WTC11 (cell line): ENCODE data around the gene CNNM3. TPM values are rescaled to one million over a fixed set of nuclear protein-coding genes. Genes with fewer than 3 reads are reported as not detected.

Experiments
- ATAC-seq: fragments of 200-7000 bp; cut with Tn5 transposase; 2 replicates; pipeline ENCODE4 v1.10.0; 2021; ENCODE audit warnings: mild to moderate bottlenecking, moderate library complexity
- CTCF ChIA-PET: fragments of 300-600 bp; sonication (Branson Sonifier 250); formaldehyde crosslinking; loops from one replicate; lab custom pipeline; 2021; ENCODE audit warnings: antibody characterized with exemption; lab: Charles Lee
- POLR2A ChIA-PET: fragments of 350-600 bp; sonication (Branson Sonifier 250); formaldehyde crosslinking; loops from one replicate; lab custom pipeline; 2021; ENCODE audit warnings: antibody characterized with exemption; lab: Charles Lee
- DNase-seq: peaks from one replicate; pipeline ENCODE4 v3.0.0; 2021; ENCODE audit warnings: low spot score
- H3K27ac Mint-ChIP-seq: 2 replicates; pipeline ENCODE4 v1.8.0; 2021; ENCODE audit warnings: mixed read lengths
- H3K27me3 Mint-ChIP-seq: 2 replicates; pipeline ENCODE4 v1.8.0; 2021; ENCODE audit warnings: low read depth, mild to moderate bottlenecking, moderate library complexity, mixed read lengths
- H3K36me3 Mint-ChIP-seq: 2 replicates; pipeline ENCODE4 v1.8.0; 2021; ENCODE audit warnings: mixed read lengths
- H3K4me1 Mint-ChIP-seq: 2 replicates; pipeline ENCODE4 v1.8.0; 2022; ENCODE audit warnings: mixed read lengths
- H3K4me3 Mint-ChIP-seq: 2 replicates; pipeline ENCODE4 v1.8.0; 2021; ENCODE audit warnings: mild to moderate bottlenecking, moderate library complexity, mixed read lengths
- H3K9me3 Mint-ChIP-seq: 2 replicates; pipeline ENCODE4 v1.8.0; 2021; ENCODE audit warnings: mixed read lengths
- ELF4 ChIP-seq: sonication (generic); formaldehyde crosslinking; IDR thresholded peaks from 2 replicates; pipeline ENCODE4 v1.8.1; 2022; ENCODE audit warnings: low read depth, mild to moderate bottlenecking, moderate library complexity, missing genetic modification reagents
- ETV6 ChIP-seq: sonication (generic); formaldehyde crosslinking; IDR thresholded peaks from 2 replicates; pipeline ENCODE4 v1.8.1; 2022; ENCODE audit warnings: mild to moderate bottlenecking, missing genetic modification reagents
- FOXJ3 ChIP-seq: sonication (generic); formaldehyde crosslinking; IDR thresholded peaks from 2 replicates; pipeline ENCODE4 v1.9.0; 2021; ENCODE audit warnings: missing genetic modification reagents, mild to moderate bottlenecking, borderline replicate concordance
- NFE2L1 ChIP-seq: sonication (generic); formaldehyde crosslinking; IDR thresholded peaks from 2 replicates; pipeline ENCODE4 v1.8.1; 2023; ENCODE audit warnings: missing genetic modification reagents
- NFYB ChIP-seq: sonication (generic); formaldehyde crosslinking; conservative IDR thresholded peaks from 2 replicates; pipeline ENCODE4 v1.8.0; 2022; ENCODE audit warnings: low read depth, missing genetic modification reagents
- NR3C1 ChIP-seq: sonication (generic); formaldehyde crosslinking; conservative IDR thresholded peaks from 2 replicates; pipeline ENCODE4 v1.8.1; 2023; ENCODE audit warnings: low read depth, mild to moderate bottlenecking, missing genetic modification reagents
- OVOL2 ChIP-seq: fragments of 250-450 bp; sonication (Bioruptor Pico); IDR thresholded peaks from 2 replicates; pipeline ENCODE4 v1.9.0; 2021; ENCODE audit warnings: mild to moderate bottlenecking, borderline replicate concordance
- SMAD4 ChIP-seq: sonication (generic); formaldehyde crosslinking; IDR thresholded peaks from 2 replicates; pipeline ENCODE4 v1.8.0; 2022; ENCODE audit warnings: mild to moderate bottlenecking, missing genetic modification reagents
- TP53 ChIP-seq: sonication (generic); formaldehyde crosslinking; IDR thresholded peaks from 2 replicates; pipeline ENCODE4 v1.8.1; 2023; ENCODE audit warnings: mild to moderate bottlenecking, missing genetic modification reagents
- ZNF423 ChIP-seq: fragments of 250-450 bp; sonication (Bioruptor Pico); IDR thresholded peaks from 2 replicates; pipeline ENCODE4 v2.1.2; 2022; ENCODE audit warnings: mild to moderate bottlenecking, moderate library complexity
- total RNA-seq: library from RNA; stranded (reverse); gene quantifications from 3 replicates; pipeline ENCODE4 v1.2.3, GENCODE V29; 2021
- TF ChIP-seq, protein P1 (sequence below): sonication (generic); formaldehyde crosslinking; IDR thresholded peaks from 2 replicates; pipeline ENCODE4 v1.8.0; 2023; ENCODE audit warnings: mild to moderate bottlenecking, missing genetic modification reagents
- TF ChIP-seq, protein P2 (sequence below): fragments of 250-450 bp; sonication (Bioruptor Pico); conservative IDR thresholded peaks from 2 replicates; pipeline ENCODE4 v1.9.0; 2021; ENCODE audit warnings: mild to moderate bottlenecking
- TF ChIP-seq, protein P3 (sequence below): sonication (generic); formaldehyde crosslinking; IDR thresholded peaks from 2 replicates; pipeline ENCODE4 v1.8.1; 2022; ENCODE audit warnings: mild to moderate bottlenecking, moderate library complexity, missing genetic modification reagents
- TF ChIP-seq, protein P4 (sequence below): sonication (generic); formaldehyde crosslinking; IDR thresholded peaks from 2 replicates; pipeline ENCODE4 v1.8.0; 2022; ENCODE audit warnings: missing genetic modification reagents
- TF ChIP-seq, protein P5 (sequence below): sonication (generic); formaldehyde crosslinking; IDR thresholded peaks from 2 replicates; pipeline ENCODE4 v1.8.0; 2022; ENCODE audit warnings: mild to moderate bottlenecking, missing genetic modification reagents

The CNNM3 gene
- total RNA-seq, 1 experiment from 2014 or later, result 34.9 TPM

DNA sequence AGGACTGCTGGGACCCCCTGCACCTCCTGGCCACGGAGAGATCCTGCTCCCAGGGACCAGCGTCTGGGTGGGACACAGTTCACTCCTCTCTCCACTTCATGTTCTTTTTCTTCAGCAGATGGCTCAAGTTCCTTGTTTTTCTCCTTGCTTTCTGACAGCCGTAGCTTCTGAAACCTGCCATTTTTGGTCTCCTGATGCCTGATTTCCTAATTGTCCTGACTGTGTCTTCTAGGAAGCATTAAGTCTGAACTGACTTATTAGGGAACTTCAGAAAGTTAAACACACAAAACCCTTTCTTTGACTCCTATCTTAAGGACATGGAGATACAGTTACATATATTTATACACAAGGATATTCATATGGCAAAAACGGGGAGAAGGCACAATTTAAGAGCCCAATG lies 32.7 kb upstream of the CNNM3 start:
- Mint-ChIP-seq H3K9me3 (no peaks in the 10 kb centered on the region), H3K4me1 (no peaks in the 10 kb centered on the region), H3K27ac (no peak overlapping the region), H3K27me3 (no peaks in the 10 kb centered on the region), H3K36me3 (no peaks in the 10 kb centered on the region), H3K4me3 (no peak overlapping the region)
- ChIA-PET POLR2A (no interaction called here), CTCF (interaction anchor here (0.6 to 0.9 kb wide), 2 partner anchors 20 to 218 kb away, joined by 3 read pairs; no protein-coding TSS in a partner anchor)
- DNase-seq, result no peak
- no peak for ATAC-seq
- TF ChIP-seq FOXJ3 (CRISPR knock-in tag), result no peak
- no peak for TF ChIP-seq TP53 (CRISPR knock-in tag)
- TF ChIP-seq ZNF423 (CRISPR knock-in tag), result no peak

DNA sequence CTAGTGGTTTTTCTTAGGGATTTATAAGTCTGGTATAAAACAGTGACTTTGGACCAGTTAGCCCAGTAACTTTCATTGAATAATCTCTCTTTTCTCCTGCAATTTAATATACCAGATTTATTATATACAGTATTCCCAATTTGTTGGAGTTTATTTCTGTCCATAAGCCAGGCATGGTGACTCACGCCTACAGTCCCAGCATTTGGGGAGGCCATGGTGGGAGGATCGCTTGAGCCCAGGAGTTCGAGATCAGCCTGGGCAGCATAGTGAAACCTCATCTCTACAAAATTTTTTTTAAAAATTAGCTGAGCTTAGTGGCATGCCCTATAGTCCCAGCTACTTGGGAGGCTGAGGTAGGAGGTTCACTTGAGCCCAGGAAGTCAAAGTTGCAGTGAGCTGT lies 28.7 kb upstream of the CNNM3 start:
- no peak for TF ChIP-seq ETV6 (CRISPR knock-in tag)
- no peak for TF ChIP-seq OVOL2 (CRISPR knock-in tag)
- TF ChIP-seq, protein P1, sequence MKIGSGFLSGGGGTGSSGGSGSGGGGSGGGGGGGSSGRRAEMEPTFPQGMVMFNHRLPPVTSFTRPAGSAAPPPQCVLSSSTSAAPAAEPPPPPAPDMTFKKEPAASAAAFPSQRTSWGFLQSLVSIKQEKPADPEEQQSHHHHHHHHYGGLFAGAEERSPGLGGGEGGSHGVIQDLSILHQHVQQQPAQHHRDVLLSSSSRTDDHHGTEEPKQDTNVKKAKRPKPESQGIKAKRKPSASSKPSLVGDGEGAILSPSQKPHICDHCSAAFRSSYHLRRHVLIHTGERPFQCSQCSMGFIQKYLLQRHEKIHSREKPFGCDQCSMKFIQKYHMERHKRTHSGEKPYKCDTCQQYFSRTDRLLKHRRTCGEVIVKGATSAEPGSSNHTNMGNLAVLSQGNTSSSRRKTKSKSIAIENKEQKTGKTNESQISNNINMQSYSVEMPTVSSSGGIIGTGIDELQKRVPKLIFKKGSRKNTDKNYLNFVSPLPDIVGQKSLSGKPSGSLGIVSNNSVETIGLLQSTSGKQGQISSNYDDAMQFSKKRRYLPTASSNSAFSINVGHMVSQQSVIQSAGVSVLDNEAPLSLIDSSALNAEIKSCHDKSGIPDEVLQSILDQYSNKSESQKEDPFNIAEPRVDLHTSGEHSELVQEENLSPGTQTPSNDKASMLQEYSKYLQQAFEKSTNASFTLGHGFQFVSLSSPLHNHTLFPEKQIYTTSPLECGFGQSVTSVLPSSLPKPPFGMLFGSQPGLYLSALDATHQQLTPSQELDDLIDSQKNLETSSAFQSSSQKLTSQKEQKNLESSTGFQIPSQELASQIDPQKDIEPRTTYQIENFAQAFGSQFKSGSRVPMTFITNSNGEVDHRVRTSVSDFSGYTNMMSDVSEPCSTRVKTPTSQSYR, result no peak
- ChIA-PET CTCF (interaction anchor here (1.2 kb wide), 1 partner anchor 24 kb away, joined by 3 read pairs; no protein-coding TSS in a partner anchor), POLR2A (no interaction called here)
- no peaks in the 10 kb centered on the region for H3K27me3 Mint-ChIP-seq
- H3K27ac Mint-ChIP-seq, result no peak overlapping the region
- ATAC-seq (no peak), DNase-seq (no peak)
- H3K36me3 Mint-ChIP-seq, result no peaks in the 10 kb centered on the region
- H3K4me1 Mint-ChIP-seq, result 0 out of 2 replicates have a peak, but pooled peaks cover 2% of the 10 kb centered on the region
- no peaks in the 10 kb centered on the region for H3K9me3 Mint-ChIP-seq
- H3K4me3 Mint-ChIP-seq, result no peak overlapping the region

DNA sequence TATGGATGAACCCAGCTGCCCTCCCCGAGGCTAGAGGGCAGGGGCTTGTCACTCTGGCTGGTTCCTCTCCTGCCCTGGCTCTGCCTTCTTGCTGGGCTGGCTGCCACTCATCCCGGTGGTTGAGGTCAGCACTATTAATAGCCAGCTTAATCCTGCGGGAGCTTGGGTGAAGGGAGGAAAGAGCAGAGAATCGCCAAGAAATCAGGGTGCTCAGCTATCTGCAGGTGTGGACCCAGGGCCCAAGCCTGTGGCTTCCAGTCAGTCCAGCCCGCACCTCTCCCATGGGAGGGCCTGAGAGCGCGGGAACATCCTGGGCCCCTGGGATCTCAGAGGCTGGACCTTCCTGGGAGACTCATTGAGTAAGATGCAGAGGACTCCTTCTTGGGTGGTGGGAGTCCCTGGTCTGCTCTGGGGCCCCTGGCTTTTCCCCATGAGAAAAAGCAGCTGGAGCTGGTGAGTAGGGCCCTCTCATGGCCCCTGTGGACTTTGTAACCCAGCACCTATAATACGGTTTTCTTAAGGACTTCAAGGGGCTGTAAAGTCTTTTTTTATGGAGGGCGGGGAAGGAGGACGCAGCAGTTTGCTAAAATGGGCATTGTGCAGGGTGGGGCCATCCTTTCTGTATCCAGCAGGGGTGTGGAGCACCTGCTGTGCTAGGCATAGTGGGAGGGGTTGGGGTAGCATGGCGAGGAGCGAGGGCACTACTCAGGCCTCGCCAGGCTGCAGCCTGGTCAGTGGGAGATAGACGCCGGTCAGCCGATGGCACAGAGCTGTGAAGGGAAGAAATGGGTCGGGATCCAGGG lies 27.4 kb upstream of the CNNM3 start:
- peaks cover 5% of the 10 kb centered on the region; the same call in 1 of the 2 replicates for H3K4me1 Mint-ChIP-seq

More for the DNA sequence above, 27.4 kb upstream of the CNNM3 start:
- Mint-ChIP-seq H3K9me3 (no peaks in the 10 kb centered on the region), H3K4me3 (no peak overlapping the region), H3K36me3 (no peaks in the 10 kb centered on the region), H3K27me3 (no peaks in the 10 kb centered on the region), H3K27ac (peak overlapping the region; percentile 9; the same call in 1 of the 2 replicates)
- ChIA-PET POLR2A (no interaction called here), CTCF (interaction anchor here (0.9 kb wide), 1 partner anchor 13 kb away, joined by 3 read pairs; no protein-coding TSS in a partner anchor)
- no peak for DNase-seq
- ATAC-seq, result no peak
- TF ChIP-seq NFYB (CRISPR knock-in tag) (no peak), NR3C1 (CRISPR knock-in tag) (no peak), NFE2L1 (no peak), ELF4 (CRISPR knock-in tag) (no peak), SMAD4 (CRISPR knock-in tag) (no peak)
- TF ChIP-seq, protein P2, sequence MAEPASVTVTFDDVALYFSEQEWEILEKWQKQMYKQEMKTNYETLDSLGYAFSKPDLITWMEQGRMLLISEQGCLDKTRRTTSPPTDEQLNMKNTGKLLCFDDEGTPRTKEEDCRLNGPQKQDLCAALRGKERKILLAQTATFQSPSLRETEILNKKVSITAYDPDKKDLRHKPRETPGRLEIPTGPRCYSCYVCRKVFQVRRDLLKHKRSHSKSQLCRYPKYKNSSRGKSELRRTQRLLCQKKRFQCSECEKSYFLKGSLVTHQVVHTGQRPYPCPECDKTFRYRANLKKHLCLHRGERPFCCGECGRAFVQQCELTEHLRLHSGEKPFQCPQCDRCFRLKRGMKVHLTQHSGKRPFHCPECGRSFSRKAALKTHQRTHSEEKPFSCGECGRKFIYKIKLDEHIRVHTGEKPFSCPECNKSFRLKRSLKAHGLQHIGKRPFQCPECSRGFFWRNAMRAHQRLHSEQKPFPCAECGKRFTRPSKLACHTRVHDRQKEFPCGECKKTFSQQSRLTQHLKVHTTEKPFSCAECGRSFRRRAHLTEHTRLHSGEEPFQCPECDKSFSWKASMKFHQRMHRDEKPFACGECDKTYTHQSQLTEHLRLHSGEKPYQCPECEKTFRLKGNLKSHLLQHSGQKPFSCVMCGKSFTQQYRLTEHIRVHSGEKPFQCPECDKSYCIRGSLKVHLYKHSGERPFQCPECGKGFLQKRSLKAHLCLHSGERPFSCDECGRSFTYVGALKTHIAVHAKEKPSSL (CRISPR knock-in tag), result no peak
- TF ChIP-seq, protein P3, sequence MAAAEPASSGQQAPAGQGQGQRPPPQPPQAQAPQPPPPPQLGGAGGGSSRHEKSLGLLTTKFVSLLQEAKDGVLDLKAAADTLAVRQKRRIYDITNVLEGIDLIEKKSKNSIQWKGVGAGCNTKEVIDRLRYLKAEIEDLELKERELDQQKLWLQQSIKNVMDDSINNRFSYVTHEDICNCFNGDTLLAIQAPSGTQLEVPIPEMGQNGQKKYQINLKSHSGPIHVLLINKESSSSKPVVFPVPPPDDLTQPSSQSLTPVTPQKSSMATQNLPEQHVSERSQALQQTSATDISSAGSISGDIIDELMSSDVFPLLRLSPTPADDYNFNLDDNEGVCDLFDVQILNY, result no peak
- TF ChIP-seq, protein P4, sequence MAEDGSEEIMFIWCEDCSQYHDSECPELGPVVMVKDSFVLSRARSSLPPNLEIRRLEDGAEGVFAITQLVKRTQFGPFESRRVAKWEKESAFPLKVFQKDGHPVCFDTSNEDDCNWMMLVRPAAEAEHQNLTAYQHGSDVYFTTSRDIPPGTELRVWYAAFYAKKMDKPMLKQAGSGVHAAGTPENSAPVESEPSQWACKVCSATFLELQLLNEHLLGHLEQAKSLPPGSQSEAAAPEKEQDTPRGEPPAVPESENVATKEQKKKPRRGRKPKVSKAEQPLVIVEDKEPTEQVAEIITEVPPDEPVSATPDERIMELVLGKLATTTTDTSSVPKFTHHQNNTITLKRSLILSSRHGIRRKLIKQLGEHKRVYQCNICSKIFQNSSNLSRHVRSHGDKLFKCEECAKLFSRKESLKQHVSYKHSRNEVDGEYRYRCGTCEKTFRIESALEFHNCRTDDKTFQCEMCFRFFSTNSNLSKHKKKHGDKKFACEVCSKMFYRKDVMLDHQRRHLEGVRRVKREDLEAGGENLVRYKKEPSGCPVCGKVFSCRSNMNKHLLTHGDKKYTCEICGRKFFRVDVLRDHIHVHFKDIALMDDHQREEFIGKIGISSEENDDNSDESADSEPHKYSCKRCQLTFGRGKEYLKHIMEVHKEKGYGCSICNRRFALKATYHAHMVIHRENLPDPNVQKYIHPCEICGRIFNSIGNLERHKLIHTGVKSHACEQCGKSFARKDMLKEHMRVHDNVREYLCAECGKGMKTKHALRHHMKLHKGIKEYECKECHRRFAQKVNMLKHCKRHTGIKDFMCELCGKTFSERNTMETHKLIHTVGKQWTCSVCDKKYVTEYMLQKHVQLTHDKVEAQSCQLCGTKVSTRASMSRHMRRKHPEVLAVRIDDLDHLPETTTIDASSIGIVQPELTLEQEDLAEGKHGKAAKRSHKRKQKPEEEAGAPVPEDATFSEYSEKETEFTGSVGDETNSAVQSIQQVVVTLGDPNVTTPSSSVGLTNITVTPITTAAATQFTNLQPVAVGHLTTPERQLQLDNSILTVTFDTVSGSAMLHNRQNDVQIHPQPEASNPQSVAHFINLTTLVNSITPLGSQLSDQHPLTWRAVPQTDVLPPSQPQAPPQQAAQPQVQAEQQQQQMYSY (CRISPR knock-in tag), result no peak
- TF ChIP-seq, protein P5, sequence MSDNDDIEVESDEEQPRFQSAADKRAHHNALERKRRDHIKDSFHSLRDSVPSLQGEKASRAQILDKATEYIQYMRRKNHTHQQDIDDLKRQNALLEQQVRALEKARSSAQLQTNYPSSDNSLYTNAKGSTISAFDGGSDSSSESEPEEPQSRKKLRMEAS, result no peak
